ENCODE measurements around the gene SEZ6. TPM values are rescaled to one million over a fixed set of nuclear protein-coding genes. Genes with fewer than 3 reads are reported as not detected.

The SEZ6 gene
- total and polyA plus RNA-seq, 3 experiments from 2014 or later, result 1.6 TPM; not detected in 2

DNA sequence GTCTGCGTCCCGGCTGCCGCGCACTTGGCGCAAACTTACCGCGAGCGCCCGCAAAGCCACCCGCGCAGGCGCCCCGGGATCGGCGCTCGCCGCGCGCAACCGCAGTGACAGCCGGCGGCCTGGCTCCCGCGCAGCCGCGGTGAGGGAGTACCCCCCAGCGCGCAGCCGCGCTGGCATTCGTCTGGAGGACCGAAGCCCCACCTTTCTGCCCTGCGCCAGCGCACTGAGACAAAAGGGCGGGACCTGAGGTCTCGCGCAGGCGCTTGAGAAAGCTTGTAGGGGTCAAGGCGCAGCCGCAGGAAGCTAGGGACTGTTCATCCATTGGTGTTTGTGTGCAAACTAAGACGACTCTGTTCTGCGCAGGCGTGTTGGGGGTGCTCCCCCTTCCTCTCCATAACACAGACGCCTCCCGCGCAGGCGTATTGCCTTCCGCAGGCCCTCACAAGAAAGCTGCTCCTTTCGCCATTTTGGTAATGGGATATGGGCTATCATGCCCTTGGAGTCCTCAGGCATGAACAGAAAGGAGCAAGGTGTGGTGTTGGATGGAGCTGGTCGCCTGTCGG lies 54.3 kb downstream of the SEZ6 start, which contains the start of gene PHF12:
TSS of gene PHF12 (minus strand) at position 91 of the 563 bp plus-strand sequence. CDS start 558 bp downstream, outside the sequence.
- DNase-seq, result peak in 4 of 5 donors; percentile 99 to 100 (median 100)
- peak within 1 kb of the TSS; percentile 98 for H3K4me3 ChIP-seq (ENCODE audit: low read length)
- Mint-ChIP-seq H3K4me1 (peaks cover 20 to 23% (median 22%) of the 10 kb centered on the region in 3 donors), H3K9me3 (no peaks in the 10 kb centered on the region), H3K27me3 (peaks cover 0 to 4% of the 10 kb centered on the region in 2 donors), H3K36me3 (peaks cover 0 to 36% (median 5%) of the 10 kb centered on the region in 3 donors), H3K4me3 (peak within 1 kb of the TSS; percentile 91 to 98 (median 96)), H3K27ac (peak within 1 kb of the TSS; percentile 91 to 99 (median 96))
- H3K27ac ChIP-seq (ENCODE audit: low read depth, low read length), result peak within 1 kb of the TSS; percentile 85
- ChIA-PET POLR2A (interaction anchor here (0.7 to 5.6 kb wide), 15 partner anchors 24 to 616 kb away, joined by 3 to 65 read pairs (median 6); partner anchors contain the start of genes BLTP2, DHRS13, FAM222B and FLOT2), CTCF (interaction anchor here (0.7 to 5.7 kb wide), 13 partner anchors 13 to 231 kb away, joined by 3 to 72 read pairs (median 4); partner anchors contain the start of genes FAM222B, NEK8, RPL23A and TLCD1)
- H3K27me3 ChIP-seq (ENCODE audit: insufficient read depth, low read length, poor library complexity, severe bottlenecking), result no peaks in the 10 kb centered on the region
- peaks cover 35% of the 10 kb centered on the region for H3K4me1 ChIP-seq (ENCODE audit: insufficient read depth, low read length)
- peaks cover 3% of the 10 kb centered on the region for H3K36me3 ChIP-seq (ENCODE audit: insufficient read depth, low read length)
- H3K9me3 ChIP-seq (ENCODE audit: low read length), result no peaks in the 10 kb centered on the region

DNA sequence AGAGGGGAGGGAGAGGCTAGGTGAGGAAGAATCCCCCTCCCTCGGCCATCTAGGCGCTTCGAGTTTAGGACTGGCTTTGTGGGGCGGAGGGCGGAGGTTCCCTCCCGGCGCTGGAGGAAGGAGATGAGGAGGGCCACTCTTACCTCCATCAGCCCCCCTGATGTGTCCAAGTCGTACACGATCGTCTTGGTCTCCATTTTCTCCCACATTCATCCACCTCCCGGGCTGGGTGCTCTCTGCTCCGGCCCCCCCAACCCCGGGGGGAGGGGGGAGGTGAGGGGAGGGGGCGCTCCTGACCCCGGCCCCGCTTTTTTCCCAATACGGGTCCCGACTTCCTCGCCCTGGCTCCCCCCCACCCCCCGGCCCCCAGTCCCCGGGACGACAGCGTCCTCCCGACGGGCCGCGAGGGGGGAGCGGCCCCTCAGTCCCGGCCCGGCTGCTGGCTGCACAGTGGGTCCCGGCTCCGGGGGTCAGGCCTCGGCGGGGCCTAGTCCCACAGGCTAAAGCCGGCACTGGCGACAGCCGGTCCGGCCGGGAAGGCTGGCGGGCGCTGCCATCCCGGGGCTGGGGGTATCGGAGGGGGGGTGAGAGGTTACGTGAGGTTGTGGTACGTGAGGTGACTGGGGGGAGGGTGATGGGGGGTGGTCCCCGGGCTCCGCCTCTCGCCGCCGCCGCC lies 54.9 kb downstream of the SEZ6 start:
- H3K9me3 Mint-ChIP-seq, result no peaks in the 10 kb centered on the region
- Histone ChIP-seq H3K9me3 (ENCODE audit: low read length) (no peaks in the 10 kb centered on the region), H3K27ac (ENCODE audit: low read depth, low read length) (peak overlapping the region; percentile 80), H3K4me3 (ENCODE audit: low read length) (peak overlapping the region; percentile 79), H3K4me1 (ENCODE audit: insufficient read depth, low read length) (peaks cover 41% of the 10 kb centered on the region), H3K27me3 (ENCODE audit: insufficient read depth, low read length, poor library complexity, severe bottlenecking) (no peaks in the 10 kb centered on the region), H3K36me3 (ENCODE audit: insufficient read depth, low read length) (peaks cover 3% of the 10 kb centered on the region)
- H3K4me3 Mint-ChIP-seq, result peak overlapping the region; percentile 91 to 98 (median 96)
- peaks cover 0 to 4% of the 10 kb centered on the region in 2 donors for H3K27me3 Mint-ChIP-seq
- H3K36me3 Mint-ChIP-seq, result peaks cover 0 to 42% (median 8%) of the 10 kb centered on the region in 3 donors
- peaks cover 27 to 29% (median 28%) of the 10 kb centered on the region in 3 donors for H3K4me1 Mint-ChIP-seq
- POLR2A ChIA-PET, result interaction anchor here (0.7 to 5.6 kb wide), 16 partner anchors 13 to 616 kb away, joined by 3 to 65 read pairs (median 7); partner anchors contain the start of genes DHRS13, FAM222B, FLOT2 and IFT20
- peak overlapping the region; percentile 91 to 99 (median 96) for H3K27ac Mint-ChIP-seq
- CTCF ChIA-PET, result interaction anchor here (0.7 to 5.7 kb wide), 15 partner anchors 14 to 231 kb away, joined by 3 to 72 read pairs (median 12); partner anchors contain the start of genes DHRS13, FAM222B, FLOT2 and NEK8
- DNase-seq, result no peak

DNA sequence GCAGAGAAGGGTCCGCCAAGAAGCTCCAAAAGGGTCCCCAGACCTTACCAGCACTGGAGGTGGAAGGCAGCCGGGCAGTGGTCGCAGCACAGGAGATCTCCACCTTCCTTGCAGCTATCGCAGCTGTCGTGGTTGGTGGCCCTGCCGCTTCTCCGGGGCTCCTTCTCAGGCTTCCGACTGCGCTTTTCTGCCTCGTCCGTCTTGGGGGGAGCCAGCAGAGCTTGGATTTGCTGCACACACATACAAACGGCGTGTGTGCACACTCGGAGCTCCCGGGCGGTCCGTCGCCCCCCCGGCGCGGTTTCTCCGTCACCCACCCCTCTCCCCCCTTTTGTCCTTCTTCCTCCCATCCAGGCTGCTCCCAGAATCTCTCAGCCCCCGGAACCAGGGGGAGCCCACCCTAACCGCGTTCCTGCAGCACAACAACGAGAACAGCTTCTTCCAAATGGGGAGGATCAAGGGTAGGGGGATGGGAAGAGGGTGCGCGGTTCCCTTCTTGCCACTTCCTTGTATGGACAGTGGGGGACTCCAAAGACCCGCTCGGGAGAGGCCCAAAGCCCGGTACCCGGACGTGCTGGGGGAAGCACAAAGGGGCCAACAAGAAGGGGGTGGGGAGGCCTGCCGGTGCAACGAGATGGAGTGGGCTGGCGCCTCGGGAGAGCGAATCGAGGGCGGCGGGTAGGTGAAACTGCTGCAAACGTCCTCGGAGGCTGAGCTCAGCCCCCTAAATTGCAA lies 55.6 kb downstream of the SEZ6 start:
- peaks cover 48% of the 10 kb centered on the region for H3K4me1 ChIP-seq (ENCODE audit: insufficient read depth, low read length)
- H3K27ac Mint-ChIP-seq, result peak overlapping the region; percentile 91 to 99 (median 96)
- peak overlapping the region; percentile 79 for H3K4me3 ChIP-seq (ENCODE audit: low read length)
- H3K27me3 ChIP-seq (ENCODE audit: insufficient read depth, low read length, poor library complexity, severe bottlenecking), result no peaks in the 10 kb centered on the region
- H3K27ac ChIP-seq (ENCODE audit: low read depth, low read length), result peak overlapping the region; percentile 80
- H3K27me3 Mint-ChIP-seq, result peaks cover 0 to 4% of the 10 kb centered on the region in 2 donors
- POLR2A ChIA-PET, result interaction anchor here (0.7 to 5.6 kb wide), 16 partner anchors 9 to 566 kb away, joined by 3 to 65 read pairs (median 5); partner anchors contain the start of genes DHRS13, FAM222B, FLOT2 and RPL23A
- peaks cover 34 to 36% (median 35%) of the 10 kb centered on the region in 3 donors for H3K4me1 Mint-ChIP-seq
- H3K4me3 Mint-ChIP-seq, result peak overlapping the region; percentile 91 to 98 (median 96)
- peaks cover 3% of the 10 kb centered on the region for H3K36me3 ChIP-seq (ENCODE audit: insufficient read depth, low read length)
- peaks cover 0 to 47% (median 8%) of the 10 kb centered on the region in 3 donors for H3K36me3 Mint-ChIP-seq
- H3K9me3 ChIP-seq (ENCODE audit: low read length), result no peaks in the 10 kb centered on the region
- H3K9me3 Mint-ChIP-seq, result no peaks in the 10 kb centered on the region
- peak; percentile 50 to 82 (median 62) for DNase-seq
- CTCF ChIA-PET, result interaction anchor here (1.3 to 5.7 kb wide), 12 partner anchors 14 to 231 kb away, joined by 3 to 72 read pairs (median 10); partner anchors contain the start of genes DHRS13, FLOT2, NEK8 and RPL23A

DNA sequence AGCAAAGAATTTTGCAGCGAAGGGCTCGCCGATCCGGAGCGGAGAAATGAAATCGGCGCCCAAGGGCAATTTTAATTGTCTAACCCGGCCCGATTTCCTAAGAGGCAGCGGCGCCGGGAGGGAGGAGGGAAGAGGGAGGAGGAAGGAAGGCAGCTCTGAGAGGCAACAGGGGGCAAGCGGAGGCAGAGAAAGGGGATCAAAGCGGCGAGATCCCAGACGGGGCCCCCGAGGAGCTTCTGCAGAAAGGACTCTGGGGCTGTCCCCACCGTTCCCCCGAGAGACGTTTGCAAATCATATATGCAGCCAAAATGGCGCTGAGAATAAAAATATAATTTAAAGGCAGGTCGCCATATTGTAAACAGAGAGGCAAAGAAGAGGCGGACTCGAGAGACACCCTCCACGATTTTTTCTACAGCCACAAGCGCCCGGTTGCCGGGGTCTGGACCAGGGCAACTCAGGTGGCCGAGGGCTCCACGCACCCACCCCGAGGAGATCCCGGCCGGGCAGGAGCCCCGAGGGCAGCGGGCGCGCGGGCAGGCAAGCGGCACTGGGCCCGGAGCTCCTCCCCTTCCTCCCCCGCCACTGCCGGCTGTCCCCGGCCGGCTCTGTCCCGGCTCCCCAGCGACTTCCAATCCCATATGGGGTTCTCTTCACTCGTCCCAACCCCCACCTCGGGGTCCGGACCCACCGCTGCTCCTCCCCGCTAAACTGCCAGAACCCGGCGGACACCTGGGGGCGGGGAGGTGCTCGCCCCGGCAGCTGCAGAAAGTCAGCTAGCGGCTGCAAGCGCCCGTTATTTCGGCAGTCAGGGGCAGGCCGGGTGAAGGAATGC lies 56.4 kb downstream of the SEZ6 start:
- H3K4me3 ChIP-seq (ENCODE audit: low read length), result peak overlapping the region; percentile 79

DNA sequence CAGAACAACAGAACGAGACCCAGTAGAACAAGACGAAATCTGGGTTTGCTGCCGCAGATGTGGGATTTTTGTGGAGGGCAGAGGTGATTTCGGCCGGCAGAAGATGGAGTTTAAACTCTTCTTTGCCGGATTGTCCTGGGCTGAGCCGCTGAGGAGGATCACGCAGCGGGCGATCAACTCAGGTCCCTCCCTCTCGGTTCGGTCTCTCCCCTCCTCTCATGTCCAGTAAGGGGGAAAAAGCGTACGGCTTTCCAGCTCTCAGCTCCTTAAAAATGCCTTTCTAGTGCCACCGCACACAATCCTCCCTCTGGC lies 57.0 kb downstream of the SEZ6 start:
- H3K9me3 ChIP-seq (ENCODE audit: low read length), result no peaks in the 10 kb centered on the region
- peaks cover 0 to 4% of the 10 kb centered on the region in 2 donors for H3K27me3 Mint-ChIP-seq
- peaks cover 3% of the 10 kb centered on the region for H3K36me3 ChIP-seq (ENCODE audit: insufficient read depth, low read length)
- peak overlapping the region; percentile 80 for H3K27ac ChIP-seq (ENCODE audit: low read depth, low read length)
- H3K9me3 Mint-ChIP-seq, result no peaks in the 10 kb centered on the region
- H3K27ac Mint-ChIP-seq, result peak overlapping the region; percentile 90 to 99 (median 96)
- H3K27me3 ChIP-seq (ENCODE audit: insufficient read depth, low read length, poor library complexity, severe bottlenecking), result no peaks in the 10 kb centered on the region
- DNase-seq, result no peak
- peaks cover 0 to 60% (median 11%) of the 10 kb centered on the region in 3 donors for H3K36me3 Mint-ChIP-seq
- peak overlapping the region; percentile 79 for H3K4me3 ChIP-seq (ENCODE audit: low read length)
- CTCF ChIA-PET, result interaction anchor here (1.4 to 5.7 kb wide), 7 partner anchors 21 to 222 kb away, joined by 5 to 72 read pairs (median 12); partner anchors contain the start of genes DHRS13, FLOT2, NEK8 and TLCD1
- peaks cover 58% of the 10 kb centered on the region for H3K4me1 ChIP-seq (ENCODE audit: insufficient read depth, low read length)
- POLR2A ChIA-PET, result interaction anchor here (2.2 to 5.6 kb wide), 5 partner anchors 22 to 228 kb away, joined by 10 to 65 read pairs (median 44); partner anchors contain the start of genes FLOT2, RPL23A and TLCD1
- peak overlapping the region; percentile 91 to 98 (median 96) for H3K4me3 Mint-ChIP-seq
- H3K4me1 Mint-ChIP-seq, result peaks cover 47 to 49% (median 49%) of the 10 kb centered on the region in 3 donors

More for the DNA sequence above, 56.4 kb downstream of the SEZ6 start:
- Histone ChIP-seq H3K27me3 (ENCODE audit: insufficient read depth, low read length, poor library complexity, severe bottlenecking) (no peaks in the 10 kb centered on the region), H3K4me1 (ENCODE audit: insufficient read depth, low read length) (peaks cover 53% of the 10 kb centered on the region), H3K36me3 (ENCODE audit: insufficient read depth, low read length) (peaks cover 3% of the 10 kb centered on the region), H3K27ac (ENCODE audit: low read depth, low read length) (peak overlapping the region; percentile 80), H3K9me3 (ENCODE audit: low read length) (no peaks in the 10 kb centered on the region)
- peaks cover 41 to 43% (median 43%) of the 10 kb centered on the region in 3 donors for H3K4me1 Mint-ChIP-seq
- ChIA-PET CTCF (interaction anchor here (1.3 to 5.7 kb wide), 12 partner anchors 15 to 230 kb away, joined by 3 to 72 read pairs (median 10); partner anchors contain the start of genes DHRS13, FLOT2, NEK8 and RPL23A), POLR2A (interaction anchor here (0.7 to 5.6 kb wide), 14 partner anchors 9 to 565 kb away, joined by 3 to 65 read pairs (median 4); partner anchors contain the start of genes DHRS13, FLOT2, RPL23A and TLCD1)
- peak overlapping the region; percentile 93 to 99 (median 96) for H3K27ac Mint-ChIP-seq
- peaks cover 0 to 54% (median 8%) of the 10 kb centered on the region in 3 donors for H3K36me3 Mint-ChIP-seq
- peaks cover 0 to 4% of the 10 kb centered on the region in 2 donors for H3K27me3 Mint-ChIP-seq
- peak; percentile 29 to 73 (median 56) for DNase-seq
- H3K4me3 Mint-ChIP-seq, result peak overlapping the region; percentile 91 to 98 (median 96)
- H3K9me3 Mint-ChIP-seq, result no peaks in the 10 kb centered on the region

DNA sequence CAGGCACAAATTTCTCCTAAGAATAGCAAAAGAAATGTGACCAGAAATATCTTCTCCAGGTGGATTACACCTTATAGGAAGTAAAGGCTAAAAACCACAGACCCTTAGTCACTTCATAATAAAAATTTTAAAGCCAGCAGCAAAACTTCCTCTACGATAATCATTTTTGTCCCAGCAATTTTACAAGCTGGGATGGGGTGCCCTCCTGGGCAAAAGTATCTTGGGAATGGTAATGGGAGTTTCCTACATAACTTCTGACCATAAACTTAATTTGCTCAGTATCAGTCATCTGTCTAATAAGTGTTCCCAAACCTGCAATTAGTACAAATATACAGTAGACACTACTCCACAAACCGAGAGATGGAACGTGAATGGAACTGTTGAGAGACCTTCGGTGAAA lies 57.5 kb downstream of the SEZ6 start:
- Histone ChIP-seq H3K36me3 (ENCODE audit: insufficient read depth, low read length) (peaks cover 3% of the 10 kb centered on the region), H3K9me3 (ENCODE audit: low read length) (no peaks in the 10 kb centered on the region), H3K4me1 (ENCODE audit: insufficient read depth, low read length) (peaks cover 61% of the 10 kb centered on the region), H3K27ac (ENCODE audit: low read depth, low read length) (peak overlapping the region; percentile 80), H3K27me3 (ENCODE audit: insufficient read depth, low read length, poor library complexity, severe bottlenecking) (no peaks in the 10 kb centered on the region), H3K4me3 (ENCODE audit: low read length) (peak overlapping the region; percentile 79)
- DNase-seq, result no peak
- ChIA-PET POLR2A (interaction anchor here (2.2 to 5.6 kb wide), 4 partner anchors 21 to 222 kb away, joined by 10 to 63 read pairs (median 36); partner anchors contain the start of genes FLOT2 and TLCD1), CTCF (interaction anchor here (1.4 to 3.3 kb wide), 3 partner anchors 21 to 222 kb away, joined by 5 to 31 read pairs (median 25); partner anchors contain the start of genes DHRS13 and TLCD1)
- Mint-ChIP-seq H3K36me3 (peaks cover 0 to 65% (median 12%) of the 10 kb centered on the region in 3 donors), H3K27ac (peak overlapping the region; percentile 90 to 99 (median 96)), H3K4me1 (peaks cover 52 to 54% (median 54%) of the 10 kb centered on the region in 3 donors), H3K4me3 (peak overlapping the region; percentile 91 to 98 (median 96)), H3K9me3 (no peaks in the 10 kb centered on the region), H3K27me3 (peaks cover 0 to 4% of the 10 kb centered on the region in 2 donors)
